Fibroblast of mammary gland (primary cell): ENCODE data around the gene ABCB4.

Experiments used
- DNase-seq: peaks from one replicate; pipeline ENCODE4 v3.0.0-alpha.2; 2010; ENCODE audit warnings: low read depth
- H3K4me3 ChIP-seq: 2 replicates; pipeline ENCODE4 v1.5.1; 2011; ENCODE audit warnings: low read depth, mild to moderate bottlenecking, low read length, moderate library complexity; ENCODE audit not compliant: control insufficient read depth
- CTCF ChIP-seq: conservative IDR thresholded peaks from 2 replicates; pipeline ENCODE4 v1.5.1; 2011; ENCODE audit warnings: low read depth, low read length, inconsistent platforms; ENCODE audit not compliant: control insufficient read depth, insufficient read depth

Gene ABCB4

GRCh38 chr7:87499494-87499893 is 24.0 kb upstream of the ABCB4 start:
- no peak overlapping the region for H3K4me3 ChIP-seq
- no peak for DNase-seq
- TF ChIP-seq CTCF, result no peak

- no peak for TF ChIP-seq CTCF
- H3K4me3 ChIP-seq, result no peak overlapping the region
- DNase-seq, result no peak
Measured at GRCh38 chr7:87498893-87499292, 23.4 kb upstream of the ABCB4 start.

- H3K4me3 ChIP-seq, result no peak overlapping the region
- no peak for TF ChIP-seq CTCF
- DNase-seq, result no peak
Measured at GRCh38 chr7:87497482-87497881, 22.0 kb upstream of the ABCB4 start.

GRCh38 chr7:87495366-87495765 is 19.9 kb upstream of the ABCB4 start:
- no peak for TF ChIP-seq CTCF
- no peak for DNase-seq
- no peak overlapping the region for H3K4me3 ChIP-seq

- no peak overlapping the region for H3K4me3 ChIP-seq
- no peak for TF ChIP-seq CTCF
- no peak for DNase-seq
Measured at GRCh38 chr7:87494454-87494853, 19.0 kb upstream of the ABCB4 start.

GRCh38 chr7:87483131-87483530 is 7.7 kb upstream of the ABCB4 start:
- H3K4me3 ChIP-seq, result no peak overlapping the region
- no peak for TF ChIP-seq CTCF
- no peak for DNase-seq

- DNase-seq, result no peak
- no peak overlapping the region for H3K4me3 ChIP-seq
- no peak for TF ChIP-seq CTCF
Measured at GRCh38 chr7:87482115-87482514, 6.6 kb upstream of the ABCB4 start.
